Frontal cortex (tissue), 4 donors: ENCODE results near the gene DMTF1. TPM values are rescaled to one million over a fixed set of nuclear protein-coding genes. Genes with fewer than 3 reads are reported as not detected.
"Not testable (repeated sequence)": the region's sequence is repeated elsewhere in the genome, so short reads cannot be mapped to it uniquely, and the experiment has no call there.

Experiments used
- DNase-seq, 2 donors: peaks; one replicate each; pipeline ENCODE4 v3.0.0; 2012; ENCODE audit warnings: low spot score in 2 of 2
- FAIRE-seq: peaks from 2 replicates; lab custom pipeline; 2012; peaks lifted over from hg19 to GRCh38; lab: Jason Lieb, UNC
- total RNA-seq: library from RNA; depleted of rRNA; stranded (reverse); fragments of >200 nt; gene quantifications from one replicate; pipeline ENCODE4 v1.2.3, GENCODE V29; 2014
- donor health status: control.
- donor health status: control.
- donor health status: control.

The DMTF1 gene
- 105 TPM for total RNA-seq

- FAIRE-seq = no peak
Observed at GRCh38 chr7:87152112-87152896, at the start of gene DMTF1. TSS of gene DMTF1 (plus strand) at chr7:87152453. CDS start at chr7:87164942, 12,489 bp downstream.

GRCh38 chr7:87105401-87105800, 46.9 kb upstream of the DMTF1 start:
- no peak for DNase-seq
- FAIRE-seq = no peak

More at GRCh38 chr7:87152112-87152896, at the start of gene DMTF1:
- DNase-seq = peak; percentile 93 to 95

- FAIRE-seq (no peak), DNase-seq (no peak)
Observed at GRCh38 chr7:87106974-87107612, 45.2 kb upstream of the DMTF1 start.

DNA sequence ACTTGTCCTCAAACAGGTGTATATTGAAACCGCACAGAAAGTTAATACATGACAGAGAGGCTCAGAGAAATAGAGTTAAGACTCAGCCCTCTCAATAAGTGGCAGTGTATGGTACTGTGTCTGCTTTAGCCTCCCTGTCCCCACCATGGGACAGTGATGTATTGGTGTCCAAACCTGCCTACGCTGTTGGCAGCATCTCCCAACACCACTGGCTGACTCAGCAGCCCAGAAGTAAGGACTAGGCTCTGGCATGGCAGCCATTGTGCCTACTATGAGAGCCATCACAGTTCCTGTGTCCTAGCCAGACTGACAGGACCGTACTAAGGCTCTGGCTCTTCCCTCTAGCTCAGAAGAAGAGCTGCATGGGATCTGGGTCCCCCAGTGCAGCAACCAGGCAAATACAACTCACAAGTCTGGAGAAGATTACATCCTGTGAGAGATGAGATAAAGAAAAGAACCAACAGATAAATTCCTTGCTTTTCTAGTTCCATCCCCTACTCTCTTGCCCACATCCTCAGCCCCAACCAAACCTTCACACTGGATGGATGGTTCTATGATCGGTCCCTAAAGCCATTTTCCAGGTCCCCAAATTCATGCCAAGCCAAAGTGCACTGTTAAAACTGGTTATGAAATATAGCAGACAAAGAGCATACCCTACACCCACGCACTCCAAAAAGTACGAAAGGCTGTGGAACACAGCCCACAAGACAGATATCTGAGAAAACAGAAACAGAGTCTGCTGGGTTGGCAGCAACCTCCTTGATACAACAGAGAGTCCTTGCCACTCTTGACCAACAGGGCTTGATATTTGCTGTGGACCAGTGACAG, 44.1 kb upstream of the DMTF1 start:
- FAIRE-seq = no peak
- DNase-seq = no peak

DNA sequence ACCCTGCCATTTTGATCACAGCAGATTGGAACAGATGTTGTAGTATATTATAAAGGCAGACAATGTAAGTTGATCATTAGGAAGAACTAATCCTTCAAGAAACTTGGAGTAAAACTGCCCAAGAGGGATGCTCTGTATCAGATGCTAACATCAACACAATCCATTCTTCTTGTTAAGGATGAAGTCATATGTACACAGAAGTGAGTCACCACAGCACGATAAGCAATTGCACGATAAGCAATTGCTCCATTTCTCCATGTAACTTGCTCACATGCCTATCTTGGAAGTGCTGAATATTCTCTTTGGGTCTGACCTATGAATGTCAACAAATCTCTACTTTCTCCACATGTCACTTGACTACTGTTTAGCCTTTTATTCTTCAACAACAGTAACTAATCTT, 41.5 kb upstream of the DMTF1 start:
- DNase-seq = no peak
- no peak for FAIRE-seq

DNA sequence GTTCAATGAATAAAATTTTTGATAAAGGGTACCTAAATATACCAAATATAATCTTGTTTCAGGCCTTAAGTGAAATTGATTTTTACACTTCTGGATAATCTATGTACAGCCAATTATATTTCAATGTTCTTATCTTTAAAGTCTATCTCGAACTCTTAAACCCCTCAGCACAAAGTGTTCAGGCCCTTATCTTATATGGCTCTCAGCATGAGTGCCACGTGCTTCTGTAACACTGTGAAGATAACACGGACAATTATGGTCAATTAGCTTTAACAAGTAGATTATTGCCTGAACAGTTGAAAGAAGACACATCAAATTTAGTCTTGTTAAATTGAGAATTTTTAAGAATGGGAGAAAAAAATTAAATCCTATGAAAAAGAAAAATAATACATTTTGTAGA, 40.4 kb upstream of the DMTF1 start:
- DNase-seq (no peak), FAIRE-seq (peak; percentile 24)

- DNase-seq = no peak
- no peak for FAIRE-seq
Observed at GRCh38 chr7:87113077-87113476, 39.2 kb upstream of the DMTF1 start.

- FAIRE-seq, DNase-seq: not testable (repeated sequence)
Observed at GRCh38 chr7:87113904-87114303, 38.3 kb upstream of the DMTF1 start.

- not testable (repeated sequence) for DNase-seq, FAIRE-seq
Observed at GRCh38 chr7:87115772-87116171, 36.5 kb upstream of the DMTF1 start.

DNA sequence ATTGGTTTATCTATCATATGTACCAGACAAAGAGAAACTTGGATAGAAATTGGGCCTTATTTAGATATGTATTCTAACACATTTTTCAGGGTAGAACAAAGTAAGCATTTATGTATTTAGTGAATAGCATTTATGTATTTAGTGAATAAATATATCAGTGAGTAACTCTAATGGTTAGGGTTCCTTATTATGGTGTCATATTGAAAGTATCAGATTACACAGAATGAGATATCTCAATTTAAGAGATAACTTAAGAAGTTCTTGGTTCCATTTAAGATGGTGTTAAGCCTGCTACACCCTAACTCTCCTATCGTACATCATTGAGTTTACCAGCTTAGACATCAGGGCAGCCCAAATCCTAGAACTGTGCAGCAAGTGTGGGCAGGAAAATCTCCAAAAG, 35.9 kb upstream of the DMTF1 start:
- FAIRE-seq (no peak), DNase-seq (no peak)

DNA sequence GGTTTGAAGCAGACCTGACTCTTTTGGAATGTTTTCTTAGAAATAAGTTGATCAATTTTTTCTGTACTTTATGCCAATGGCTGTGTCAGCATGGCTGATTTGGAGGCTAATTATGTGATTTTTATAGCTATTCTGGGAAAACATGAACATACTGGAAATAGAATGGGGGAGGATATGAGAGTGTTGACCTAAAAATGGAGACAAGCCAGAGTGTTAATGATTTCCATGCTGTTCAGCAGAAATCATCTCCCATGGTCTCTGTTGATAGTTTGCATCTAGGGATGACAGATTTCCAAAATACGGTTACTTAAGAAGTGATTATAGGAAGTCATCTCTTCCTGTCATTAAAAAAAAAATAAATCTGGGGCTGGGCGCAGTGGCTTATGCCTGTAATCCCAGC, 32.7 kb upstream of the DMTF1 start:
- DNase-seq = no peak
- no peak for FAIRE-seq

GRCh38 chr7:87123105-87123504, 29.1 kb upstream of the DMTF1 start:
- no peak for FAIRE-seq

GRCh38 chr7:87127019-87127418, 25.2 kb upstream of the DMTF1 start:
- no peak for FAIRE-seq

More at GRCh38 chr7:87123105-87123504, 29.1 kb upstream of the DMTF1 start:
- no peak for DNase-seq

DNA sequence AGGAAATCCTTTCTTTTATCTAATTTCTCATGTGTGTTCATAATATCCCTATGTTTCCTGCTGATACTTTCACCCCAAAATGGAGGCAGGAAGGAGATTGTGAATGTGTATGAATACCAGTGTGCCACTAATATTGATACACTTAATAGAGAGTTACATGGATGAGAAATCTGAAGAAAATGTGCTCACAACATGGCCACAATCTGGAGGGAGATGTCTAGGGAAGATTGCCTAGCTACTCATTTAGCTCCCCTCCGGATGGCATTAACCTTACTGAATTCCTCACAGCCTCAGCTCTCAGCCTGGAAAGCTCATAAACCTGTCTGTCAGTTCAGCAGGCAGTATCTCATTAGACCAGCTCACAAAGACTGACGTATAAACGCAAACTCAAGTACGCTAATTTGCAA, 23.4 kb upstream of the DMTF1 start:
- FAIRE-seq (no peak), DNase-seq (no peak)

More at GRCh38 chr7:87127019-87127418, 25.2 kb upstream of the DMTF1 start:
- DNase-seq = no peak

DNA sequence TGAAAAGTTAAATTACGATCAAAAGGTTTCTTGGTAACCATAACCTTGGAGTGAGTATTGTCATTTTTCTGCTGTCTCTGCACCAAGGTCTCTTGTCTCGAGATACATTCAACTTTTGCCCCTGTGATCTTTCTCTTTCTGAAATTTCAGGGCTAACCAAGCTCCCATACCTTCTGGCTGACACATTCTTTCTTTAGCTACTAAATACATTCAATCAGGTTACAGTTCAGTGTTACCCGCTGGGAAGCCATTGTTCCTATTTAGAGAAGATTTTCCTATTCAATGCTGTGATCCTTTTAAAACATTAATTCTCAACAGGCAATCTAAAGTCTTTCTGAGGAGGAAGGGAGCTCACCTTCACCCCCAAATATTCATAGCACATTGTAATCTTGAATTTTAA, 22.9 kb upstream of the DMTF1 start:
- FAIRE-seq (no peak), DNase-seq (no peak)

GRCh38 chr7:87129848-87130247, 22.4 kb upstream of the DMTF1 start:
- FAIRE-seq (no peak), DNase-seq (no peak)

GRCh38 chr7:87131771-87132170, 20.5 kb upstream of the DMTF1 start:
- FAIRE-seq (no peak), DNase-seq (no peak)

- DNase-seq (no peak), FAIRE-seq (no peak)
Observed at GRCh38 chr7:87137271-87137670, 15.0 kb upstream of the DMTF1 start.

DNA sequence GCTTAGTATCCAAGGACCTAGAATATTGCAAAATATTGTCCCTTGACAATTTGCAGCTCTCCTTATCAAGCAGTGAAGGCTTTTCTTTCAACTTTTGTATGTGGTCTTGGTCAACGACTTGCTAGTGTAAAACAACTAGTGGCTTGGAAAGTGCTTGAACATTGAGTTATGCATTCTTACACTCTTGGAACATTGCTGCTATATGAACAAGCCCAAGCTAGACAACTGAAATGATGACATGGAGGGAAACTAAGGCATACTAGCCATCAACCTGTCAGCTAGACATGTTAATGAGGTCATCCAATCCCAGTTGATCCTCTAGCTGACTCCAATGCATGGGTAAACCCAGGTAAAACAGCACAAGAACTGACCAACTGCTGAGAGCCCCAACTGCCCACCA, 12.7 kb upstream of the DMTF1 start:
- DNase-seq = no peak
- no peak for FAIRE-seq

GRCh38 chr7:87140271-87140748, 11.9 kb upstream of the DMTF1 start:
- FAIRE-seq (no peak), DNase-seq (no peak)
